C4-2B (cell line): Measurements from ENCODE around the gene TMED6.

ENCODE experiments used
- CTCF ChIP-seq: fragments of 450-650 bp; conservative IDR thresholded peaks from 2 replicates; pipeline ENCODE4 v1.5.1; 2017; ENCODE audit warnings: mild to moderate bottlenecking
- ZFX ChIP-seq: fragments of 450-650 bp; IDR thresholded peaks from 2 replicates; pipeline ENCODE4 v1.6.1; 2017

DNA sequence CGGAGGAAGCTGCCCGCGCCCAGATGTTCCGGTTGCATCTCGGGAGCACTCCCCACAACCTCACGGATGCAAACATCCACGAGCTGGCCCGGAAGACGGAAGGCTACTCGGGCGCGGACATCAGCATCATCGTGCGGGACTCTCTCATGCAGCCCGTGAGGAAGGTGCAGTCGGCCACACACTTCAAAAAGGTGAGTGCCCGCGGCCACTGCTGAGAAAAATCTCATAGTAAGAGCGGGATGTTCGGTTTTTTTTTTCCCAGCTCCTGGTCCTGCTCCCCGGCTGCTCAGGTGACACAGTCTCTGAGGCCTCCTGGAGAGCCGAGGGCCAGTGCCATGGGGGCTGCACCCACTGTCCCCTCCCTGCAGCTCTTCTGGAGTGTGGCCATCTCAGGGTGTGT, 30.5 kb downstream of the TMED6 start:
- TF ChIP-seq CTCF = no peak
- TF ChIP-seq ZFX = no peak
